ENCODE measurements around the gene QSOX2. TPM values are rescaled to one million over a fixed set of nuclear protein-coding genes. Genes with fewer than 3 reads are reported as not detected.

Gene QSOX2
- total RNA-seq, 1 experiment from 2014 or later: 40.0 TPM

- in situ Hi-C loops (cut with HindIII; ENCODE audit: low pct_unique_long_range_greater_than_20kb, low sequenced_read_pairs): no loop called here
- BruUV-seq (replicated peaks): no TSS peak
Measured at GRCh38 chr9:136248951-136249876, 3.6 kb upstream of the QSOX2 start.

More at GRCh38 chr9:136248951-136249876, 3.6 kb upstream of the QSOX2 start:
- H3K4me1 ChIP-seq (ENCODE audit: control insufficient read depth, insufficient read depth, low read length): peaks cover 9% of the 10 kb centered on the region; the same call in 1 of the 2 replicates
- no peaks in the 10 kb centered on the region for H3K9me3 ChIP-seq (ENCODE audit: control insufficient read depth, insufficient read depth, low read depth, low read length)
- POLR2A ChIA-PET: no interaction called here
- H3K27me3 ChIP-seq (ENCODE audit: control insufficient read depth, insufficient read depth, low read length): no peaks in the 10 kb centered on the region
- CTCF ChIA-PET: no interaction called here
- H3K36me3 ChIP-seq (ENCODE audit: control insufficient read depth, insufficient read depth, low read length): peaks cover 4% of the 10 kb centered on the region; the same call in 1 of the 2 replicates
- H3K4me3 ChIP-seq (ENCODE audit: low read depth in 2 of 2, low read length in 2 of 2): no peak overlapping the region
- ATAC-seq (no peak), DNase-seq (ENCODE audit: low read depth, low spot score) (no peak)
- no peak overlapping the region for H3K27ac ChIP-seq (ENCODE audit: low read length)
- TF ChIP-seq TCF7L2 (IDR thresholded peaks at IDR 0.05; ENCODE audit: low read depth, low read length) (no peak), SIN3A (IDR thresholded peaks at IDR 0.05; ENCODE audit: borderline replicate concordance, insufficient read depth, low read depth, low read length) (no peak), POLR2AphosphoS5 (IDR thresholded peaks at IDR 0.05; ENCODE audit: low read depth, low read length) (no peak), CTCF (IDR thresholded peaks at IDR 0.05) (no peak), REST (IDR thresholded peaks at IDR 0.05; ENCODE audit: insufficient read depth in 1 of 2, low read depth in 2 of 2, low read length in 1 of 2) (no peak)
- intact Hi-C loops (cut with micrococcal nuclease; ENCODE audit: unreplicated experiment): no loop called here

Measured in Panc1 (cell line).